HG03378 (cell line): ENCODE measurements around the gene OTOP2.
"Not testable (repeated sequence)": the region's sequence is repeated elsewhere in the genome, so short reads cannot be mapped to it uniquely, and the experiment has no call there.

ENCODE experiments used
- ATAC-seq: cut with Tn5 transposase; IDR thresholded peaks from one replicate; pipeline ENCODE4 v1.9.1; 2021; ENCODE audit warnings: mild to moderate bottlenecking, moderate library complexity; ENCODE audit not compliant: unreplicated experiment

OTOP2 gene

DNA sequence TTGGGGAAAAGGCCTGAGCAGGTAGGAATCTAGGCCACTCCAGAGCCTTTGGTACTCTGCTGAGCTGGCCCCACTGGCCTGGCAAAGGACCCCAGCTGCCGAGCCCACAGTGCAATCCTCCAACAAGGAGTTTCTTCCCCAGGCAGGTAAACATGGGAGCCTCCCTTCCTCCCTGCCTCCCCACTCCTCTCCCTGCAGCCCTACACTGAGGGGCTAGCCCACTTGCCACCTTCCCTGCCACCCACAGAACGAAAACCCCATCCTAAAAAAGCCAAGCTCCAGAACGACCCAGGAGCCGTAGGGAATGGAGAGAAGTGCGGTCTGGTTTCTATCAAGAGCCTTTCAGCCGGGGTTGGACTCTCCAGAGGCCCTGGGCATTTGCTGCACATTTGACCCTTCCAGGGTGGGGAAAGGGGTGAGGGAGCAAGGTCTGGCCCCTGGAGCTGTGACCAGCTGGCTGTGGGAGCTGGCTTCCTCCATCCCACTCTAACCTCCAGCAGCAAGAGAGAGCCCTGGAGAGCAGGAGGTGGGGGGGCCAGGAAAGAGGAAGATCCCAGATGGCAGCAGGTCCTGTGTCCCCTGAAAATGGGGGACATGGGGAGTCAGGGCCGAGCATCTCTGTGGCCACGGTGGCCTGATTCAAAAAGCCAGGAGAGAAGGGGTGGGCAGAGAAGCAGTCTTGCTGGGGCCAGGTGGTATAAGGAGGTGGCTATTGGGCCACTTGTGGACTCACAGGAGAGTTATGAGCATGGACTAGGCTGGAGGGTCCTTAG lies 47.2 kb downstream of the OTOP2 start:
- ATAC-seq, result no peak

DNA sequence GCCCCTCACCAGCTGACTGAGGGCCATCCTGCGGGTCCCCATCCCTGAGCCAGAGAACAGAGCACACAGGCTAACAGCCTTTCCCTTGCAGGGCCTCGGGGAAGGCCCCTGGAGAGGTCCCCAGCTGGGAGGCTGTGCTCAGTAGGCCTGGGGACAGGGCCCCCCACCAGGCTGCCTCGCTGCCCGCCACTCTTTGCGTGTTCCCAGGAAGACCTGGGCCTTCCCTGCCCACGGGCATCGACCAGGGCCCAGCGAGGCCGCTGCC lies 47.7 kb downstream of the OTOP2 start:
- no peak for ATAC-seq

DNA sequence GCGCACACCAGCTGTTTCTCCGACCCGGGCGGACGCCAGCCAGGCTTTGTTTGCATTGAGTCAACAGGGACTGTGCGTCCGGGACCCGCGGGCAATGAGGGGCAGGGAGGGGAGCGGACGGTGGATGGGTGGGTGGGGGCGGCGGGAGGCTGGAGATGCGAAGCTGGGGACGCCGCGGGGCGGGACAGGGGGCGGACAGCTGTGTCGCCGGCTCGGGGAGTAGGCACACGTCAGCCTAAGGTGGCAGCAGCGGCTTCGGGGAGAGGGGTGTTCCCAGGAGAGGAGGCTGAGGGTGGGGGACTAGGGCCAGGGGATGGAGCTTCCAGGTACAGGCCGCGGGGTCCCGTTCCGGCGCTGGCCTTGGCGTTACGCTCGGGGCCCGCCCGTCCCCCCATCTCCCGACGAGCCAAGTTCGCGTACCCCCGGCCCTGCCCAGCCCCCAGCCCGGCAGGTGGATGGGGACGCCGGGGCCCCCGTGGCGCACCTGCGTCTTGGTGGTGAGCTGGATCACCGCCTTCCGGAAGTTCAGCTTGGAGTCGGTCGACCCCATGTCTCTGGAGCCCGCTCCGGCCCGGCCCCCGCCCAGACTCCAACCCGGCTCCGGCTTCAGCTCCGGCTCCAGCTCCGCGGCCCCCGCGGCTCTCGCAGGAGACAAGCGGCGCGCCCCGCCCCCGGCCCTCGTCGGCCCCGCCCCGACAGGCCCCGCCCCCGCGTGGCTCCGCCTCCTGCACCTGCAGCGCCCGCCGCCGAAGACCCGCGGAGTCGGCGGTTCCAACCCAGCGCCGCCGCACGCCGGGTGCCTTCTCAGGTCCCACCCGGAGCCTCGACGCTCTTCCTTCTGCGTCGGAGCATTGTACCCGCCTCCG lies 48.3 kb downstream of the OTOP2 start, which contains the start of gene HID1:
Gene HID1, minus strand, starts transcription at position 653 of the 866 bp plus-strand sequence. Its CDS starts 103 bp downstream, at position 550.
- ATAC-seq, result no peak

DNA sequence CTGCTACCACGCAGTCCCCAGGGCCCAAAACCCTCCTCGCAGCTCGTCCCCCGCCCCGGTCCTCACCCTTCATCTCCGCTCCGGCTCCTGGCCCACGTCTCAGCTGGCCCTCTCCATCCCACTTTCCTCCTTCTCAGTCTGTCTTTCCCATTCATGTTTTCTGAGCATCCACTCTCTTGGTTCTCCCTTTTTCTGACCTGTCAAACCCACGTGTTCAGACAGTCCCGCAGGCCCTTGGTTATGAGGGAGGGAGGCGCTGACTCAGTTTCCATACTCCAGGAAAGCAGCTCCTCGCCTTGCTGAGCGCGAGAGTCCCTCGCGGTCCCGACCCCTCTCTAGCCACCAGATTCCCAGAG lies 48.9 kb downstream of the OTOP2 start:
- ATAC-seq, result no peak

DNA sequence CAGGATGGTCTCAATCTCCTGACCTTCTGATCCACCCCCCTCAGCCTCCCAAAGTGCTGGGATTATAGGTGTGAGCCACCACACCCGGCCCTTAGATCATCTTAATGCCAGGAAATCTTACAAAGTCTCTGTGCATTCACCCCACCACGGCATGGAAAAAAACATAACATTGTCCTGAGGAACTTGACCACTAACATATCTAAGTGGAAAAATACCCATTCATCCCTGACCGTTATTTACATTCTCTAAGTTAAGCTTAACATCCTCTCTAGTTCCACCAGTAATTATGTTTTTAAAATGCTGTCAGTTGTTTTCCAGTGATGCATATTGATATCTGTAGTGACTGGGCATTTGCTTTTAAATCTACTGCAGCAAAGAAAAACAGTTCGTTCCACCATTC lies 51.9 kb downstream of the OTOP2 start:
- ATAC-seq, result no peak

DNA sequence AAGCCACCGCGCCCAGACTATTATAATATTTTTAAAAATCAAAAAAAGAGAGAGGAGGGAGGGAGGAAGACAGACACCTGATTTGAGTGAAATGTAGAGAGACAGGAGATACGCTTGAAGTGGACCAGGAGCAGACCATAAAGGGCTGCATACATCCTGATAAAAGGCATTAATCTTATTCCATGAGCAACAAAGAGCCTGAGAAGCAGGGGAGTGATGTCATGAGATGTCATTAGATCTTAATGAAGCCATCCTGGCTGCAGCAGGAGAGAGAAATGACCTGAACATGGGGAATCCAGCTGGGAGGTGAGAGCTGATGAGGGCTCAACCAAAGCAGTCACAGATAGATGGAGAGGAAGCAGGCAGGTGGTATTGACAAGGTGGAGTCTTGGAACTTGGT lies 53.7 kb downstream of the OTOP2 start:
- no peak for ATAC-seq

DNA sequence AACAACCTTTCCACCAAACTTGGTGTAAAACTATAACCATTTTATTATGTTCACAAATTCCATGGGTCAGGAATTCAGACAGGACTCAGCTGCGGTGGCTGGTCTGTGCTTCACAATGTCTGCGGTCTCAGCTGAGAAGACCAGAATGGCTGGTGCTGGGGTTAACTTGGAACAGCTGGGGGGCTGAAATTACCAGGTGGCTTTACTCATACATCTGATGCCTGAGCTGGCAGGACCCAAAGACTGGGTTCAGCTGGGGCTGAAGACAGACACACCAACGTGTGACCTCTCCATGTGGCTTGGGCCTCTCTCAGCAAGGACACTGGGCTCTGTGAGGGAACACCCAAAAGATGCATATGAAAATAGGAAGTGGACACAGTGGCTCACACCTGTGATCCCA lies 54.2 kb downstream of the OTOP2 start:
- ATAC-seq, result no peak

DNA sequence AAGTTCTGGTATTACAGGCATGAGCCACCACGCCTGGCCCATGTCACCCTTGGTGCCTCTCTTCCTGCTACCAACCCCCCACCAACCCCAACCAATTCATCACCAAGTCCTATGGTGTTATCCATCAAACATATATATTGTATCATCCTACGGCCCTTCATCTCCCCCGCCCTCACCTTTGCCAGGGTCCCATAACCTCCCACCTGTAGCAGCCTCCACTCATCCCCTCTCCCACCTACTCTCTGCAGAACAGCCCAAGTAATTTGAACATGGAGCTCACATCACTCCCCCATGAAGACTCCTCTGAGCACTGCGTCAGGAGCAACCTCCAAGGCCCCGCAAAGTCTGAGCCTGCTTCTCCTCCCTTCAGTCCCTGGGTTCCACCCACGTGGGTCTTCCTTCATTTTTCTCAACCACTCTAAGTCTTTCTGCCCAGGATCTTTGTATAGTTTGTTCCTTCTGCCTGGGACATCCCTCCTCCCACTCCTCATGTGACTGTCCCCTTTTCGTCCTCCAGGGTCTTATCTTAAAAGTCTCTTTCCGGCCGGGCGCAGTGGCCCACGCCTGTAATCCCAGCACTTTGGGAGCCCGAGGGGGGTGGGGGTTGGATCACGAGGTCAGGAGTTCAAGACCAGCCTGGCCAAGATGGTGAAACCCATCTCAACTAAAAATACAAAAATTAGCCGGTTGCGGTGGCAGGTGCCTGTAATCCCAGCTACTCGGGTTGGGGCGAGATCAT lies 55.5 kb downstream of the OTOP2 start:
- ATAC-seq, result no peak

DNA sequence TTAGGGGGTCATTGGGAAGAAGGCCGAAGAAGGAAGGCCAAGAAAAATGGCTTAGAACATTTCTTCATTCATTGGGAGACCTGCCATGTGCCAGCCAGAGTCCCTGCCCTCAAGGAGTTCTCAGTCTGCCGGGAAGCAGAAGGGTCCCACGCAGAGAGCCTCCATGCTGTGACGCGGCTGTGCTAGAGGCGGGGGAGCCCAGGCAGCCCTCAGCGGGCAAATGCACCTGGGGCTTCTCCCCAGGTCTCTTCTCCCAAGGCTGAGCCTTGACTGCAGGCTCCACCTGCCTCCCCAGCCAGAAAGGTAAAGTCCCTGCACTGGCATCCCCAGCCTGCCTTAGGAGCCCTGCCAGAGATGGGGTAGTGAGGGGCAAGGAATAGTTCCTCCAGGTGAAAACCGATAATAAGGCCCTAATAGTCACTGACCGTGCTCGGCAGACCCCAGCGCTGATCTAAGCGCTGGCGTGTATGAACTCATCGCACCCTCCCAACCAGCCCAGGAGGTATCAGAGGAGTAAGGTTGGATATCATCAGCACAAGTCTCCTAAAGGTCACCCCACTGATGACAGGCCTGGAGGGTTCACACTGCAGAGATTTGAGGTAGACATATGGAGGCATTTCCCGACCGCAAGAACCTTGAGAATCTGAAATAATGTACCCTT lies 57.4 kb downstream of the OTOP2 start:
- no peak for ATAC-seq

DNA sequence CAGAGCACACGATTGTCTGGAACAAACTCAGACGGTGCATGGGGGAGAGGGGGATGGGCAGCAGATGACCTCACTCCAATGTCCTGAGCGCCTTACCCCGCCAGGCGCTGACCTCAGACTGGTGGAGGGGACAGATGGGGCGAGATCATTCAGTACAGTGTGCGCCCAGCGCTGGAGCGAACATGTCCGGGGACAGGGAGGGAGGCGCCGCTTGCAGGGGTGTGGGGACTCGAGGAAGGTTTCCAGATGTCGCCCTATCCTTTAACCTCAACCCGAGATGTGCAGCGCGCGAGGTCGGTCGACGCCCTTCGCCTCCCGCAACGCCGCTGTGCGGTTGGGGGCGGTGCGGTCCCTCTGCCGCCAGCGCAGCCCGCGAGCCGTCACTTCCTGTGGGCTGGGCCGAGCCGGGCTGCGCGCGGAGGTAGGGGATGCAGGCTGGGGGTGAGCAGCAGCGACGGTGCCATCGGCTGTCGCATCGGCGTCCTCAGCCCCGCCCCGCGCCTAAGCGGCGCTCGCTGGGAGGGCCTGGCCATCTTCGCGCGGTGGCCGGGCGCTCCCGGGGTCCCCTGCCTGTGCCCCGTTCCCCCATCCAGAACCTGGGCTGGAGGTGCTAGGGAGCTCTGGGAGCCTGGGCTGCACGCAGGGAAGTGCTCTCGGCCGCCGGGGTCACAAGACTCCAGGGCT lies 58.0 kb downstream of the OTOP2 start:
- no peak for ATAC-seq

DNA sequence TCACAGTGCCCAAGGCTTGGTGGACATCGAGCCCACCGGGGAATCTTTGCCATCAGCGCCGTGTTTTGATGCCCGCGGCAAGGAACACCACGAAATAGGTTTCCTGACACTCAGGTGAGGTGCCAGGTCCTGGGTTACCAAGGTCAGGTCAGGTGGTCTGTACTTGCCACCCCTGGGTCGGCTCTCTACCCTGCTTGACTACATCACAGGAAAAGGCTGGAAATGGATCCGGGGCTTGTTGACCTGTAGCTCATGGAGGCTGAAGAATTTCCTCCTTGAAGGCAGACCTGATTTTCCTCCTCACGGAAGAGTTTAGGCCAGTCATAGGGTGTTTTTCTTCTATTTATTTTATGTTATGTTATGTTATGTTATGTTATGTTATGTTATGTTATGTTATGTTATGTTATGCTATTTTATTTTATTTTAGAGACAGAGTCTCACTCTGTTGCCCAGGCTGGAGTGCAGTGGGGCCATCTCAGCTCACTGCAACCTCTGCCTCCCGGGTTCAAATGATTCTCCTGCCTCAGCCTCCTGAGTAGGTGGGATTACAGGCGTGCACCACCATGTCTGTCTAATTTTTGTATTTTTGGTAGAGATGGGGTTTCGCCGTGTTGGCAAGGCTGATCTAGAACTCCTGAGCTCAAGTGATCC lies 58.7 kb downstream of the OTOP2 start:
- not testable (repeated sequence) for ATAC-seq
